MM.1S (cell line): ENCODE data around the gene RPL7A.
"Not testable (repeated sequence)": the region's sequence is repeated elsewhere in the genome, so short reads cannot be mapped to it uniquely, and the experiment has no call there.

Experiments used
- DNase-seq: peaks from one replicate; pipeline ENCODE4 v3.0.0-alpha.2; 2015
- H2AFZ ChIP-seq: fragments of 300-600 bp; sonication (generic); 2 replicates; pipeline ENCODE4 v1.6.0; 2016; ENCODE audit warnings: antibody characterized with exemption, low read length
- H3F3A ChIP-seq: fragments of 300-600 bp; sonication (generic); 2 replicates; pipeline ENCODE4 v1.6.1; 2016; ENCODE audit warnings: mild to moderate bottlenecking, antibody characterized with exemption, low read length, moderate library complexity, mixed read lengths; ENCODE audit not compliant: insufficient read depth
- H3K27ac ChIP-seq: fragments of 300-600 bp; sonication (generic); 2 replicates; pipeline ENCODE4 v1.5.1; 2016; ENCODE audit warnings: mild to moderate bottlenecking, low read length
- H3K27me3 ChIP-seq: fragments of 300-600 bp; sonication (generic); replicated peaks from 2 replicates; pipeline ENCODE4 v1.6.0; 2016; ENCODE audit warnings: low read length; ENCODE audit not compliant: insufficient read depth
- H3K36me3 ChIP-seq: fragments of 300-600 bp; sonication (generic); replicated peaks from 2 replicates; pipeline ENCODE4 v1.6.1; 2016; ENCODE audit warnings: mild to moderate bottlenecking, low read length, mixed read lengths; ENCODE audit not compliant: insufficient read depth
- H3K4me1 ChIP-seq: fragments of 300-600 bp; sonication (generic); 2 replicates; pipeline ENCODE4 v1.6.1; 2016; ENCODE audit warnings: low read length, mixed read lengths
- H3K4me2 ChIP-seq: fragments of 300-600 bp; sonication (generic); 2 replicates; pipeline ENCODE4 v1.6.0; 2016; ENCODE audit warnings: low read depth, low read length
- H3K4me3 ChIP-seq: fragments of 300-600 bp; sonication (generic); 2 replicates; pipeline ENCODE4 v1.5.1; 2016; ENCODE audit warnings: low read length, mixed read lengths
- H3K79me2 ChIP-seq: fragments of 300-600 bp; sonication (generic); 2 replicates; pipeline ENCODE4 v1.6.1; 2016; ENCODE audit warnings: mixed run types, low read length, mixed read lengths
- H3K9ac ChIP-seq: fragments of 300-600 bp; sonication (generic); 2 replicates; pipeline ENCODE4 v1.6.1; 2016; ENCODE audit warnings: low read length, mixed read lengths
- H3K9me2 ChIP-seq: fragments of 300-600 bp; sonication (generic); replicated peaks from 2 replicates; pipeline ENCODE4 v1.6.1; 2016; ENCODE audit warnings: mild to moderate bottlenecking, low read length, mixed read lengths; ENCODE audit not compliant: insufficient read depth
- H3K9me3 ChIP-seq: fragments of 300-600 bp; sonication (generic); replicated peaks from 2 replicates; pipeline ENCODE4 v1.6.1; 2016; ENCODE audit warnings: mild to moderate bottlenecking, low read length, mixed read lengths; ENCODE audit not compliant: insufficient read depth
- H4K20me1 ChIP-seq: fragments of 300-600 bp; sonication (generic); 2 replicates; pipeline ENCODE4 v1.6.1; 2016; ENCODE audit warnings: mild to moderate bottlenecking, low read length, moderate library complexity, mixed read lengths; ENCODE audit not compliant: insufficient read depth
- EZH2 ChIP-seq: fragments of 300-600 bp; sonication (generic); optimal IDR thresholded peaks from 2 replicates; pipeline ENCODE3; 2017; ENCODE audit warnings: low read depth, mild to moderate bottlenecking, antibody characterized with exemption, low read length, mixed read lengths
- EZH2phosphoT487 ChIP-seq: fragments of 300-600 bp; sonication (generic); IDR thresholded peaks from 2 replicates; pipeline ENCODE4 v1.6.1; 2018; ENCODE audit warnings: antibody characterized with exemption, low read length
- TF ChIP-seq, protein P1 (sequence below): fragments of 300-600 bp; sonication (generic); IDR thresholded peaks from 2 replicates; pipeline ENCODE4 v1.5.1; 2016; ENCODE audit warnings: antibody characterized with exemption, low read length, mixed read lengths

The RPL7A gene

DNA sequence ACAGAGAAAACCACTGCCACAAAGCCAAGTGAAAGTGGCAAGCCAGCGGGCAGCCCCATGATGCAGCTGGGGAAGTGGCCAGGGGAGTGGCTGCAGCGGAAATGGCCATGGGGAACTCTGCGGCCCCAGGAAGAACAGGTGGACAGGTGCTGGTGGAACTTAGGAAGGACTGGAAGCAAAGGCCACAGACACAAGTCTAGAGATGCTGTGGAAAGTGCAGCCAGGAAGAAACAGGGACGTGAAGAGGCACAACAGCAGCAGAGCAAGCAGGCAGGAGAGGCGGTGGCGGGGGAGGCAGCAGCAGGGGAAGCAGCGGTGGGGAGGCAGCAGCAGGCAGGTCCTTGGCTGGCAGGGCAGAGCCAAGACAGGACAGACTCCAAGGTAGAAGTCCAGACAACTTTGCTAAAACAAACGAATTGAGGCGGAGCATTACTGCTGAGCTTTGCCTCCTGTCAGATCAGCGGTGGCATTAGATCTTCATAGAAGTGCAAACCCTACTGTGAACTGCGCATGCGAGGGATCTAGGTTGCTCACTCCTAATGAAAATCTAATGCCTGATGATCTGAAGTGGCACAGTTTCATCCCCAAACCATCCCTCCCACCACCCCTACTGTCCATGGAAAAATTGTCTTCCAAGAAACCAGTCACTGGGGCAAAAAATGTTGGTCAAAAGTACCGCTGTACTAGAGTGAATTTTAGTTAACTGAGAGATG lies 23.9 kb upstream of the RPL7A start:
- Histone ChIP-seq H3K4me3 (no peak overlapping the region), H3K4me2 (no peak overlapping the region), H3K9me2 (no peaks in the 10 kb centered on the region), H4K20me1 (no peaks in the 10 kb centered on the region), H3K9ac (no peak overlapping the region), H3K9me3 (no peaks in the 10 kb centered on the region), H2AFZ (no peak overlapping the region), H3F3A (no peaks in the 10 kb centered on the region), H3K27me3 (peaks cover 83% of the 10 kb centered on the region), H3K36me3 (no peaks in the 10 kb centered on the region), H3K4me1 (no peaks in the 10 kb centered on the region), H3K79me2 (no peaks in the 10 kb centered on the region), H3K27ac (no peak overlapping the region)
- TF ChIP-seq EZH2phosphoT487 (no peak), EZH2 (no peak)
- TF ChIP-seq, protein P1, sequence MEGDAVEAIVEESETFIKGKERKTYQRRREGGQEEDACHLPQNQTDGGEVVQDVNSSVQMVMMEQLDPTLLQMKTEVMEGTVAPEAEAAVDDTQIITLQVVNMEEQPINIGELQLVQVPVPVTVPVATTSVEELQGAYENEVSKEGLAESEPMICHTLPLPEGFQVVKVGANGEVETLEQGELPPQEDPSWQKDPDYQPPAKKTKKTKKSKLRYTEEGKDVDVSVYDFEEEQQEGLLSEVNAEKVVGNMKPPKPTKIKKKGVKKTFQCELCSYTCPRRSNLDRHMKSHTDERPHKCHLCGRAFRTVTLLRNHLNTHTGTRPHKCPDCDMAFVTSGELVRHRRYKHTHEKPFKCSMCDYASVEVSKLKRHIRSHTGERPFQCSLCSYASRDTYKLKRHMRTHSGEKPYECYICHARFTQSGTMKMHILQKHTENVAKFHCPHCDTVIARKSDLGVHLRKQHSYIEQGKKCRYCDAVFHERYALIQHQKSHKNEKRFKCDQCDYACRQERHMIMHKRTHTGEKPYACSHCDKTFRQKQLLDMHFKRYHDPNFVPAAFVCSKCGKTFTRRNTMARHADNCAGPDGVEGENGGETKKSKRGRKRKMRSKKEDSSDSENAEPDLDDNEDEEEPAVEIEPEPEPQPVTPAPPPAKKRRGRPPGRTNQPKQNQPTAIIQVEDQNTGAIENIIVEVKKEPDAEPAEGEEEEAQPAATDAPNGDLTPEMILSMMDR = no peak
- no peak for DNase-seq

DNA sequence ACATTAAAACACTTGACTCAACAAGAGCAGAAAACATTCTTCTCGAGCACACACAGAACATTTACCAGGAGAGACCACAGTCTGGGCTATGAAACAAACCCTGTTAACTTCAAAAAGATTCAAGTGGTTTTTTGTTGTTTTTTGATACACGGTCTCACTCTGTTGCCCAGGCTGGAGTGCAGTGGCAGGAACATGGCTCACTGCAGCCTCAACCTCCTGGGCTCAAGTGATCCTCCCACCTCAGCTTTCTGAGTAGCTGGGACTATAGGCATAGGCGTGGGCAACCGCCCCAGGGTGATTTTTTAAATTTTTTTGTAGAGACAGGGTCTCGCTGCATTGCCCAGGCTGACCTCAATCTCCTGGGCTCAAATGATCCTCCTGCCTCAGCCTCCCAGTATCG lies 21.0 kb upstream of the RPL7A start:
- DNase-seq, H3K9ac ChIP-seq, H3K4me3 ChIP-seq, H3K27ac ChIP-seq, H3K9me3 ChIP-seq, H3K4me2 ChIP-seq, H3K4me1 ChIP-seq, H3K36me3 ChIP-seq, H4K20me1 ChIP-seq, H3K79me2 ChIP-seq, H2AFZ ChIP-seq, H3K9me2 ChIP-seq, H3F3A ChIP-seq: not testable (repeated sequence)
- peaks cover 55% of the 10 kb centered on the region for H3K27me3 ChIP-seq

DNA sequence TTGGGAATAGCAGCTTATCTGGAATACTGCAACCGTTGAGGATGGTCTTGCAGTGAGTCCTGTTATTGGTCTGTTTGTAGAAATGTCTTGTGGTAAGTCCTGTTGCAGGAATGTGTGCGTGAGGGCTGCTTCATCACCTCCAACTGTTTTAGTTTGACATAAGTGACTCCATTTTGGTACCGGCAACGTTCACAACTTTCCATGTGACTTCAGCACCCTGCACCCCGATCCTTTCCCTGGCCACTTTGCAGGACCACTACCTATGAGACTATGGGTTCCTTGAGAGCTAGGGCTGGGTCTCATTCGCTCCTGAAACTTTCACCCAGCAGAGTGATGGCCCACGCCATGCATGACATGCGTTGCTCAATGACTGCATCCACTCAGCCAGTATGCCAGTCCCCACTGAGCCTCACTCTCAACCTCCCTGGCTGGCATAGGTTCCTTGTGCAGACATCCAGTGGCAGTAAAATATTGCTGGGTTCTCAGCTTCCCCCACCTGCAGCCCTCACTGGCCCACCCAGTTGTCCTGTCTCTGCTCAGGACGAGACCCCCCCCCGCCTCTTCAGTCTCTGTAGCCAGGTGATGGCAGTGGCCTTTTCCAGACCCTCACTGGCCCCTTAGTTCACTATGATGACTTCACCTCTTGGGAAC lies 20.1 kb upstream of the RPL7A start:
- H3K36me3 ChIP-seq = peaks cover 5% of the 10 kb centered on the region; the same call in 1 of the 2 replicates
- no peak overlapping the region for H3K27ac ChIP-seq
- TF ChIP-seq EZH2 = no peak
- TF ChIP-seq, protein P1 = no peak
- no peaks in the 10 kb centered on the region for H3F3A ChIP-seq
- H3K4me2 ChIP-seq = no peak overlapping the region
- no peaks in the 10 kb centered on the region for H3K9me2 ChIP-seq
- no peak overlapping the region for H3K9ac ChIP-seq
- no peak overlapping the region for H3K4me3 ChIP-seq
- H3K79me2 ChIP-seq = no peaks in the 10 kb centered on the region
- H4K20me1 ChIP-seq = no peaks in the 10 kb centered on the region
- no peaks in the 10 kb centered on the region for H3K4me1 ChIP-seq
- no peak for DNase-seq
- H3K9me3 ChIP-seq = no peaks in the 10 kb centered on the region
- peaks cover 47% of the 10 kb centered on the region for H3K27me3 ChIP-seq
- H2AFZ ChIP-seq = no peak overlapping the region
